ENCODE data around the gene GLB1L2.
A peak's percentile ranks its signal among the peaks of the same experiment; 100 is the strongest.

The GLB1L2 gene

GRCh38 chr11:134385774-134386565 is 54.2 kb downstream of the GLB1L2 start:
- Histone ChIP-seq H3K9me3 (ENCODE audit: low read depth, low read length) (no peaks in the 10 kb centered on the region), H3K27ac (0 out of 2 replicates have a peak overlapping the region, but pooled peaks have one; percentile 3), H3K9ac (ENCODE audit: insufficient read length) (no peak overlapping the region), H3K36me3 (ENCODE audit: insufficient read depth, low read length) (no peaks in the 10 kb centered on the region), H3K4me3 (peak overlapping the region; percentile 65)
- DNase-seq (ENCODE audit: low read depth, low spot score): peak; percentile 34
- TF ChIP-seq POLR2AphosphoS5 (IDR thresholded peaks at IDR 0.05; ENCODE audit: borderline replicate concordance, low read depth, low read length) (no peak), FOXP2 (optimal IDR thresholded peaks at IDR 0.05; ENCODE audit: control extremely low read depth, extremely low read length, insufficient read depth) (no peak), EZH2 (IDR thresholded peaks at IDR 0.05) (no peak)

GRCh38 chr11:134386945-134387344 is 55.2 kb downstream of the GLB1L2 start:
- H3K36me3 ChIP-seq (ENCODE audit: insufficient read depth, low read length): no peaks in the 10 kb centered on the region
- no peaks in the 10 kb centered on the region for H3K9me3 ChIP-seq (ENCODE audit: low read depth, low read length)
- no peak for DNase-seq (ENCODE audit: low read depth, low spot score)
- no peak overlapping the region for H3K9ac ChIP-seq (ENCODE audit: insufficient read length)
- TF ChIP-seq FOXP2 (optimal IDR thresholded peaks at IDR 0.05; ENCODE audit: control extremely low read depth, extremely low read length, insufficient read depth) (no peak), EZH2 (IDR thresholded peaks at IDR 0.05) (no peak)
- H3K27ac ChIP-seq: no peak overlapping the region
- no peak overlapping the region for H3K4me3 ChIP-seq

GRCh38 chr11:134387501-134387900 is 55.7 kb downstream of the GLB1L2 start:
- Histone ChIP-seq H3K9me3 (ENCODE audit: low read depth, low read length) (no peaks in the 10 kb centered on the region), H3K27ac (no peak overlapping the region), H3K4me3 (no peak overlapping the region), H3K36me3 (ENCODE audit: insufficient read depth, low read length) (no peaks in the 10 kb centered on the region), H3K9ac (ENCODE audit: insufficient read length) (no peak overlapping the region)
- no peak for DNase-seq (ENCODE audit: low read depth, low spot score)
- no peak for TF ChIP-seq EZH2 (IDR thresholded peaks at IDR 0.05)
- TF ChIP-seq FOXP2 (optimal IDR thresholded peaks at IDR 0.05; ENCODE audit: control extremely low read depth, extremely low read length, insufficient read depth): no peak
- TF ChIP-seq POLR2AphosphoS5 (IDR thresholded peaks at IDR 0.05; ENCODE audit: borderline replicate concordance, low read depth, low read length): no peak

- H3K36me3 ChIP-seq (ENCODE audit: insufficient read depth, low read length): no peaks in the 10 kb centered on the region
- no peaks in the 10 kb centered on the region for H3K9me3 ChIP-seq (ENCODE audit: low read depth, low read length)
- no peak overlapping the region for H3K9ac ChIP-seq (ENCODE audit: insufficient read length)
- no peak overlapping the region for H3K27ac ChIP-seq
- no peak for DNase-seq (ENCODE audit: low read depth, low spot score)
- no peak overlapping the region for H3K4me3 ChIP-seq
- no peak for TF ChIP-seq FOXP2 (optimal IDR thresholded peaks at IDR 0.05; ENCODE audit: control extremely low read depth, extremely low read length, insufficient read depth)
- TF ChIP-seq POLR2AphosphoS5 (IDR thresholded peaks at IDR 0.05; ENCODE audit: borderline replicate concordance, low read depth, low read length): no peak
- TF ChIP-seq EZH2 (IDR thresholded peaks at IDR 0.05): no peak
These were observed 56.8 kb downstream of the GLB1L2 start for GRCh38 chr11:134388590-134388989.

- no peak overlapping the region for H3K27ac ChIP-seq
- DNase-seq (ENCODE audit: low read depth, low spot score): no peak
- H3K36me3 ChIP-seq (ENCODE audit: insufficient read depth, low read length): no peaks in the 10 kb centered on the region
- no peak overlapping the region for H3K4me3 ChIP-seq
- no peak overlapping the region for H3K9ac ChIP-seq (ENCODE audit: insufficient read length)
- H3K9me3 ChIP-seq (ENCODE audit: low read depth, low read length): no peaks in the 10 kb centered on the region
- TF ChIP-seq EZH2 (IDR thresholded peaks at IDR 0.05): no peak
These were observed 57.8 kb downstream of the GLB1L2 start for GRCh38 chr11:134389464-134390180.

- no peaks in the 10 kb centered on the region for H3K9me3 ChIP-seq (ENCODE audit: low read depth, low read length)
- TF ChIP-seq EZH2 (IDR thresholded peaks at IDR 0.05) (no peak), FOXP2 (optimal IDR thresholded peaks at IDR 0.05; ENCODE audit: control extremely low read depth, extremely low read length, insufficient read depth) (no peak), POLR2AphosphoS5 (IDR thresholded peaks at IDR 0.05; ENCODE audit: borderline replicate concordance, low read depth, low read length) (no peak)
- no peak overlapping the region for H3K9ac ChIP-seq (ENCODE audit: insufficient read length)
- no peak overlapping the region for H3K4me3 ChIP-seq
- H3K27ac ChIP-seq: no peak overlapping the region
- DNase-seq (ENCODE audit: low read depth, low spot score): no peak
- no peaks in the 10 kb centered on the region for H3K36me3 ChIP-seq (ENCODE audit: insufficient read depth, low read length)
These were observed 59.1 kb downstream of the GLB1L2 start for GRCh38 chr11:134390706-134391569.

GRCh38 chr11:134391656-134392055 is 59.9 kb downstream of the GLB1L2 start:
- H3K9ac ChIP-seq (ENCODE audit: insufficient read length): no peak overlapping the region
- H3K9me3 ChIP-seq (ENCODE audit: low read depth, low read length): no peaks in the 10 kb centered on the region
- no peaks in the 10 kb centered on the region for H3K36me3 ChIP-seq (ENCODE audit: insufficient read depth, low read length)
- TF ChIP-seq EZH2 (IDR thresholded peaks at IDR 0.05) (no peak), POLR2AphosphoS5 (IDR thresholded peaks at IDR 0.05; ENCODE audit: borderline replicate concordance, low read depth, low read length) (no peak), FOXP2 (optimal IDR thresholded peaks at IDR 0.05; ENCODE audit: control extremely low read depth, extremely low read length, insufficient read depth) (no peak)
- DNase-seq (ENCODE audit: low read depth, low spot score): no peak
- no peak overlapping the region for H3K4me3 ChIP-seq
- H3K27ac ChIP-seq: no peak overlapping the region

GRCh38 chr11:134392953-134393615 is 61.3 kb downstream of the GLB1L2 start:
- DNase-seq (ENCODE audit: low read depth, low spot score): no peak
- no peak overlapping the region for H3K27ac ChIP-seq
- no peaks in the 10 kb centered on the region for H3K9me3 ChIP-seq (ENCODE audit: low read depth, low read length)
- TF ChIP-seq EZH2 (IDR thresholded peaks at IDR 0.05) (no peak), FOXP2 (optimal IDR thresholded peaks at IDR 0.05; ENCODE audit: control extremely low read depth, extremely low read length, insufficient read depth) (no peak), POLR2AphosphoS5 (IDR thresholded peaks at IDR 0.05; ENCODE audit: borderline replicate concordance, low read depth, low read length) (no peak)
- no peak overlapping the region for H3K9ac ChIP-seq (ENCODE audit: insufficient read length)
- H3K4me3 ChIP-seq: no peak overlapping the region
- H3K36me3 ChIP-seq (ENCODE audit: insufficient read depth, low read length): no peaks in the 10 kb centered on the region

Measured in SK-N-MC (cell line).